Prostate gland (tissue), 2 donors: Measurements from ENCODE around the gene CCAR1. TPM values are rescaled to one million over a fixed set of nuclear protein-coding genes. Genes with fewer than 3 reads are reported as not detected.
"Not testable (repeated sequence)": the region's sequence is repeated elsewhere in the genome, so short reads cannot be mapped to it uniquely, and the experiment has no call there.

ENCODE experiments used
- DNase-seq: peaks from one replicate; pipeline ENCODE4 v3.0.0-alpha.2; 2019; ENCODE audit warnings: low spot score
- H3K27ac ChIP-seq, 2 donors: fragments of 200-600 bp; sonication (generic); 2 replicates each; pipeline ENCODE4 v1.5.1; 2017 to 2019
- H3K27me3 ChIP-seq: fragments of 200-600 bp; sonication (generic); replicated peaks from 2 replicates; pipeline ENCODE4 v1.5.1; 2019; ENCODE audit not compliant: insufficient read depth
- H3K36me3 ChIP-seq, 2 donors: fragments of 200-600 bp; sonication (generic); 1 replicate in 1 of 2; 2 replicates in 1 of 2; pipeline versions ENCODE4 v1.5.1 to v1.8.1; 2017 to 2019
- H3K4me1 ChIP-seq: fragments of 200-600 bp; sonication (generic); replicated peaks from 2 replicates; pipeline ENCODE4 v1.5.1; 2019
- H3K4me3 ChIP-seq, 2 donors: fragments of 200-600 bp; sonication (generic); 2 replicates each; pipeline ENCODE4 v1.5.1; 2017 to 2019
- H3K9me3 ChIP-seq: fragments of 200-600 bp; sonication (generic); 2 replicates; pipeline ENCODE4 v1.5.1; 2017
- POLR2A ChIP-seq: fragments of 450-650 bp; IDR thresholded peaks from one replicate; pipeline ENCODE4 v1.6.1; 2016; ENCODE audit warnings: antibody characterized with exemption, mild to moderate bottlenecking
- POLR2AphosphoS5 ChIP-seq: sonication (generic); formaldehyde crosslinking; IDR thresholded peaks from one replicate; pipeline ENCODE4 v1.6.1; 2017; ENCODE audit warnings: antibody characterized with exemption
- WGBS: methylation state at CpG from one replicate; pipeline ENCODE4 v1.1.5; 2018; 5-methylcytosine and 5-hydroxymethylcytosine counted together
- intact Hi-C: fragments of 100-400 bp; cut with DNase I; formaldehyde crosslinking; loops from one replicate; pipeline ENCODE4 v1.14.2; 2022
- total RNA-seq, 2 donors: library from RNA; depleted of rRNA; stranded (reverse); fragments of >200 nt; gene quantifications; one replicate each; pipeline ENCODE4 v1.1.0, GENCODE V29; 2016
- TF ChIP-seq, protein P1 (sequence below), 4 experiments: fragments of 200-600 bp in 2 of 4; fragments of 450-650 bp in 2 of 4; sonication (generic) in 2 of 4; IDR thresholded peaks; 1 replicate in 3 of 4; 2 replicates in 1 of 4; pipeline ENCODE4 v1.5.1; 2016 to 2019; ENCODE audit warnings: antibody characterized with exemption in 4 of 4, mild to moderate bottlenecking in 2 of 4, moderate library complexity in 2 of 4

Gene CCAR1
- total RNA-seq, 2 donors from 2014 or later: 38.1 to 73.8 TPM

DNA sequence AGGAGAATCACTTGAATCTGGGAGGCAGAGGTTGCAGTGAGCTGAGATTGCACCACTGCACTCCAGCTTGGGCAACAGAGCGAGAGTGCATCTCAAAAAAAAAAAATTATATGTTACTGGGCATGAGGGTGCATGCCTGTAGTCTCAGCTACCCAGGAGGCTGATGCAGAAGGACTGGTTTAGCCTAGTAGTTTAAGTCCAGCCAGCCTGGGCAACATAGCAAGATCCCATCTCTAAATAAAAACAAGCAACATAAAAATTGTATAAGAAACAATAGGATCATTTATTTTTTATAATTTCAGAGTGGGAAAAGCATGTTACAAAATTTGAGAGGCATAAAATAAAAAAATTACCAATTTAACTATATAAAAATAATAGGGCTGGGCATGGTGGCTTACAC, 15.5 kb upstream of the CCAR1 start:
- intact Hi-C loops: no loop called here
- no peaks in the 10 kb centered on the region for H3K9me3 ChIP-seq
- no peaks in the 10 kb centered on the region for H3K36me3 ChIP-seq
- TF ChIP-seq, protein P1, sequence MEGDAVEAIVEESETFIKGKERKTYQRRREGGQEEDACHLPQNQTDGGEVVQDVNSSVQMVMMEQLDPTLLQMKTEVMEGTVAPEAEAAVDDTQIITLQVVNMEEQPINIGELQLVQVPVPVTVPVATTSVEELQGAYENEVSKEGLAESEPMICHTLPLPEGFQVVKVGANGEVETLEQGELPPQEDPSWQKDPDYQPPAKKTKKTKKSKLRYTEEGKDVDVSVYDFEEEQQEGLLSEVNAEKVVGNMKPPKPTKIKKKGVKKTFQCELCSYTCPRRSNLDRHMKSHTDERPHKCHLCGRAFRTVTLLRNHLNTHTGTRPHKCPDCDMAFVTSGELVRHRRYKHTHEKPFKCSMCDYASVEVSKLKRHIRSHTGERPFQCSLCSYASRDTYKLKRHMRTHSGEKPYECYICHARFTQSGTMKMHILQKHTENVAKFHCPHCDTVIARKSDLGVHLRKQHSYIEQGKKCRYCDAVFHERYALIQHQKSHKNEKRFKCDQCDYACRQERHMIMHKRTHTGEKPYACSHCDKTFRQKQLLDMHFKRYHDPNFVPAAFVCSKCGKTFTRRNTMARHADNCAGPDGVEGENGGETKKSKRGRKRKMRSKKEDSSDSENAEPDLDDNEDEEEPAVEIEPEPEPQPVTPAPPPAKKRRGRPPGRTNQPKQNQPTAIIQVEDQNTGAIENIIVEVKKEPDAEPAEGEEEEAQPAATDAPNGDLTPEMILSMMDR (IDR thresholded peaks at IDR 0.05): no peak
- no peak for TF ChIP-seq POLR2AphosphoS5
- TF ChIP-seq POLR2A: no peak
- no peaks in the 10 kb centered on the region for H3K27me3 ChIP-seq
- no peak overlapping the region for H3K4me3 ChIP-seq
- no peaks in the 10 kb centered on the region for H3K4me1 ChIP-seq
- no peak for DNase-seq
- H3K27ac ChIP-seq: no peak overlapping the region
- 87% methylated on average over 1 of the region's 1 CpG for WGBS

DNA sequence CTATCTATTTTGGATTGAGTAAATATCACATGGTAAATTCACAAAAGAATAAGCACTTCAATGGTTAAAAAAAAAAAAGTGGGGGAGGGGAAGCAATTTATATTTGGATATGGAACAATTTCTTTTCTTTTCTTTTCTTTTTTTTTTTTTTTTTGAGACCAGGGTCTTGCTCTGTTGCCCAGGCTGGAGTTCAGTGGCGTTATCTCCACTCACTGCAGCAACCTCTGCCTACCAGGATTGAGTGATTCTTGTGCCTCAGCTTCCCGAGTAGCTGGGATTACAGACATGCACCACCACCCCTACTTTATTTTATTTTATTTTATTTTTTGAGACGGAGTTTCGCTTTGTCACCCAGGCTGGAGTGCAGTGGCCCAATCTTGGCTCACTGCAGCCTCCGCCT, 12.1 kb upstream of the CCAR1 start:
- DNase-seq, H3K27me3 ChIP-seq, intact Hi-C loops, H3K36me3 ChIP-seq, H3K4me1 ChIP-seq, H3K9me3 ChIP-seq, H3K4me3 ChIP-seq, H3K27ac ChIP-seq: not testable (repeated sequence)
- 95% methylated on average over 5 of the region's 5 CpGs for WGBS

DNA sequence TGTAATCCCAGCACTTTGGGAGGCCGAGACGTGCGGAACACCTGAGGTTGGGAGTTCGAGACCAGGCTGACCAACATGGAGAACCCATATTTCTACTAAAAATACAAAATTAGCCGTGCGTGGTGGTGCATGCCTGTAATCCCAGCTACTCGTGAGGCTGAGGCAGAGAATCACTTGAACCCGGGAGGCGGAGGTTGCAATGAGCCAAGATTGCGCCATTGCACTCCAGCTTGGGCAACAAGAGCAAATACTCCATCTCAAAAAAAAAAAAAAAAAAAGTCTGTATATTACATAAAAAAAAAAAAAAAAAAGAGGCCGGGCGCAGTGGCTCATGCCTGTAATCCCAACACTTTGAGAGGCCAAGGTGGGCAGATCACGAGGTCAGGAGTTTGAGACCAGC, 8.0 kb upstream of the CCAR1 start:
- WGBS: 96% methylated on average over 13 of the region's 13 CpGs
- H3K27me3 ChIP-seq, DNase-seq, intact Hi-C loops, H3K36me3 ChIP-seq, H3K9me3 ChIP-seq, H3K4me3 ChIP-seq, H3K4me1 ChIP-seq, H3K27ac ChIP-seq: not testable (repeated sequence)

DNA sequence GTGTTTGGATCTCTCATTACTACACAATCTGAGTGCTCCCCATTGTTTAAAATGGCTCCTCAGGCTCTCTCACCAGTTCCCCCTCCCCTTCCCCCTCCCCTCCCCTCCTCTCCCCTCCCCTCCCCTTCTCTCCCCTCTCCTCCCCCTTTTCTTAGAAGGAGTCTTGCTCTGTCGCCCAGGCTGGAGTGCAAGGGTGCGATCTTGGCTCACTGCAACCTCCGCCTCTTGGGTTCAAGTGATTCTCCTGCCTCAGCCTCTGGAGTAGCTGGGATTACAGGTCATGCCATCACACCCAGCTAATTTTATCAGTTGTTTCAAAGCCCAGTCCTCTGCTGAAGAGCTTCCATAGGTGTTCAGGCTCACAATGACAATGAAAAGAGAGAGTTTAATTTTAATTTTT, 3.6 kb upstream of the CCAR1 start:
- Histone ChIP-seq H3K36me3 (no peaks in the 10 kb centered on the region), H3K27me3 (no peaks in the 10 kb centered on the region), H3K27ac (no peak overlapping the region), H3K4me1 (no peaks in the 10 kb centered on the region), H3K4me3 (no peak overlapping the region), H3K9me3 (no peaks in the 10 kb centered on the region)
- TF ChIP-seq, protein P1 (IDR thresholded peaks at IDR 0.05): no peak
- TF ChIP-seq POLR2AphosphoS5 (no peak), POLR2A (no peak)
- DNase-seq: no peak
- intact Hi-C loops: no loop called here
- 78% methylated on average over 3 of the region's 3 CpGs for WGBS

DNA sequence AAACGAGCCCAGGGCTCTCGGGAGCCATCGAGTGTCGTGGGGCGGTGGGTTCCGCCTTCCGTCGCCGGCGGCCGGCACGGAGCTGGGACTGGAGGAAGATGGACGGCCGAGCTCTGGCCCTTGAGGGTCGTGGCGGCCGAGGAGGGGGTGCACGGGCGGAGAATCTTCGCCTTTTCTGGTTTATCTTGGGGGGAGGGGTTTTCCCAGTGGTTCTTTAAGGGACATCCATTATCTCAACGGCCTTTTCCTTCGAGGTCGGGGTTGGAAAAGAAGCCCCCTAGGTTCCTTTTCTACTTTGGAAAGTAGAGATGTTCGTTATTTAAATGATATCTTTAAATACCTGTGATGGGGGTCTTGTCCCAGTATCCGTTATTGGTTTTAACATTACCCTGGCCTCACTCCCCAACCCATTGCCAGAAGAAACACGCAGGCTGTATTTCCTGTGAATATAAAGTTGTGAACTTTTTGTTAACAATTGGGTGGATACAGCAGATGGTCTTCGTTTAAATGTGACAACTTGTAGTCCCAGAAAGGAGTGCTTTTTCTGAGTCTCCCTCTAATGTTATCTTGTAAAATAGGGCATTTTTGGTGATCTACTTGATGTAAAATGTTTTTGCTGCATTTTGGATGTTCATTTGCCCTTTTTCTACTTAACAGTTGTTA, 765 bp downstream of the CCAR1 start:
- peak overlapping the region; percentile 92 to 96 for H3K27ac ChIP-seq
- no peak for DNase-seq
- peaks cover 2% of the 10 kb centered on the region for H3K4me1 ChIP-seq
- no peaks in the 10 kb centered on the region for H3K9me3 ChIP-seq
- H3K36me3 ChIP-seq: no peaks in the 10 kb centered on the region
- whole genome bisulfite sequencing: 0% methylated on average over 26 of the region's 27 CpGs
- H3K27me3 ChIP-seq: no peaks in the 10 kb centered on the region
- TF ChIP-seq POLR2A (no peak), POLR2AphosphoS5 (no peak)
- intact Hi-C loops: no loop called here
- peak overlapping the region; percentile 85 to 96 for H3K4me3 ChIP-seq

DNA sequence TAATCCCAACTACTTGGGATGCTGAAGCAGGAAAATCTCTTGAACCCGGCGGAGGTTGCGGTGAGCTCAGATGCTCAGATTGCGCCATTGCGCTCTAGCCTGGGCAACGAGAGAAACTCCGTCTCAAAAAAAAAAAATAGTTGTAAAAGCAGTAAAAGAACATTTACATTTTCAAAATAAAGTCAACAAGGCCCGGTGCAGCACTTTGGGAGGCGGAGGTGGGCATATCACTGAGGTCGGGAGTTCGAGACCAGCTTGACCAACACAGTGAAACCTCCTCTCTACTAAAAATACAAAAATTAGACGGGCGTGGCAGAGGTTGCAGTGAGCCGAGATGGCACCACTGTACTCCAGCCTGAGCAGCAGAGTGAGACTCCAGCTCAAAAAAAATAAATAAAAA, 4.0 kb downstream of the CCAR1 start:
- WGBS: 90% methylated on average over 14 of the region's 14 CpGs
- TF ChIP-seq POLR2A (no peak), POLR2AphosphoS5 (no peak)
- TF ChIP-seq, protein P1 (IDR thresholded peaks at IDR 0.05): no peak
- Histone ChIP-seq H3K4me1 (peaks cover 2% of the 10 kb centered on the region), H3K27me3 (no peaks in the 10 kb centered on the region), H3K36me3 (no peaks in the 10 kb centered on the region), H3K27ac (no peak overlapping the region), H3K4me3 (no peak overlapping the region), H3K9me3 (no peaks in the 10 kb centered on the region)
- no peak for DNase-seq
- intact Hi-C loops: no loop called here
